Left lung (tissue), 10 donors: Measurements from ENCODE around the gene MED12L. TPM values are rescaled to one million over a fixed set of nuclear protein-coding genes. Genes with fewer than 3 reads are reported as not detected.

Experiments
- ATAC-seq: fragments of 200-7000 bp; cut with Tn5 transposase; one replicate; pipeline ENCODE4 v1.9.1; 2020; ENCODE audit warnings: moderate library complexity
- DNase-seq, 4 donors: peaks; one replicate each; pipeline ENCODE4 v3.0.0-alpha.2; 2013 to 2020
- H3K27ac ChIP-seq, 2 donors: fragments of 200-600 bp; sonication (generic) in 1 of 2; one replicate each; pipeline versions ENCODE4 v1.5.0 to v1.8.0; 2020 to 2021
- H3K27me3 ChIP-seq, 2 donors: fragments of 200-600 bp; sonication (generic) in 1 of 2; one replicate each; pipeline versions ENCODE4 v1.5.0 to v1.8.0; 2020 to 2021
- H3K36me3 ChIP-seq, 2 donors: fragments of 200-600 bp; sonication (generic) in 1 of 2; one replicate each; pipeline versions ENCODE4 v1.5.0 to v1.8.0; 2020 to 2021
- H3K4me1 ChIP-seq, 2 donors: fragments of 200-600 bp; one replicate each; pipeline ENCODE4 v1.8.0; 2021
- H3K4me3 ChIP-seq, 2 donors: fragments of 200-600 bp; sonication (generic) in 1 of 2; one replicate each; pipeline versions ENCODE4 v1.5.0 to v1.8.0; 2020 to 2021; ENCODE audit warnings: mild to moderate bottlenecking in 1 of 2
- H3K9me3 ChIP-seq, 2 donors: fragments of 200-600 bp; sonication (generic) in 1 of 2; one replicate each; pipeline versions ENCODE4 v1.5.0 to v1.8.0; 2020 to 2021
- CTCF ChIP-seq, 2 donors: fragments of 200-600 bp; sonication (generic) in 1 of 2; IDR thresholded peaks; one replicate each; pipeline versions ENCODE4 v1.5.0 to v1.8.0; 2021; ENCODE audit warnings: antibody characterized with exemption in 2 of 2
- intact Hi-C, 2 donors: fragments of 100-400 bp; cut with DNase I; formaldehyde crosslinking; loops; one replicate each; pipeline versions ENCODE4 v1.11.2 to v1.14.2; 2022
- polyA plus RNA-seq, 6 donors: library from polyadenylated mRNA; unstranded; fragments of 120-200 nt; gene quantifications; one replicate each; pipeline ENCODE4 v1.2.1, GENCODE V29; 2013; ENCODE audit not compliant: insufficient read length in 6 of 6
- total RNA-seq, 2 donors: library from RNA; stranded (reverse); fragmentation: NEBNext Ultra II Directional; extraction: Animal tissue kit (Norgen Biotek cat#: 25700); gene quantifications; one replicate each; pipeline ENCODE4 v1.2.1, GENCODE V29; 2021
- donor health status: DM: no; HTN: yes; CAD: no.
- donor health status: DM: no; HTN: no; CAD: no.

MED12L gene
- total and polyA plus RNA-seq, 8 donors = 0.66 to 1.0 (median 0.77) TPM

- intact Hi-C loops = no loop called here
- ATAC-seq = no peak
- H3K4me3 ChIP-seq = no peak overlapping the region
These were observed 234.2 kb downstream of the MED12L start for GRCh38 chr3:151319628-151320027.

GRCh38 chr3:151320131-151320530, 234.7 kb downstream of the MED12L start:
- TF ChIP-seq CTCF (IDR thresholded peaks at IDR 0.05) = no peak

More at GRCh38 chr3:151319628-151320027, 234.2 kb downstream of the MED12L start:
- no peaks in the 10 kb centered on the region for H3K9me3 ChIP-seq
- H3K27ac ChIP-seq = no peak overlapping the region
- no peak for TF ChIP-seq CTCF (IDR thresholded peaks at IDR 0.05)
- no peaks in the 10 kb centered on the region for H3K27me3 ChIP-seq
- H3K4me1 ChIP-seq = peaks cover 0 to 39% of the 10 kb centered on the region in 2 donors
- H3K36me3 ChIP-seq = no peaks in the 10 kb centered on the region
- no peak for DNase-seq

GRCh38 chr3:151321526-151321925, 236.1 kb downstream of the MED12L start:
- H3K27ac ChIP-seq = no peak overlapping the region
- no peaks in the 10 kb centered on the region for H3K27me3 ChIP-seq
- TF ChIP-seq CTCF (IDR thresholded peaks at IDR 0.05) = no peak
- DNase-seq = no peak
- no peak for ATAC-seq
- H3K4me3 ChIP-seq = no peak overlapping the region
- intact Hi-C loops = no loop called here
- no peaks in the 10 kb centered on the region for H3K9me3 ChIP-seq
- H3K4me1 ChIP-seq = peaks cover 0 to 51% of the 10 kb centered on the region in 2 donors
- no peaks in the 10 kb centered on the region for H3K36me3 ChIP-seq

More at GRCh38 chr3:151320131-151320530, 234.7 kb downstream of the MED12L start:
- Histone ChIP-seq H3K9me3 (no peaks in the 10 kb centered on the region), H3K4me1 (peaks cover 0 to 39% of the 10 kb centered on the region in 2 donors), H3K4me3 (no peak overlapping the region), H3K27ac (no peak overlapping the region), H3K27me3 (no peaks in the 10 kb centered on the region), H3K36me3 (no peaks in the 10 kb centered on the region)
- DNase-seq (no peak), ATAC-seq (no peak)
- intact Hi-C loops = no loop called here

GRCh38 chr3:151322511-151322910, 237.0 kb downstream of the MED12L start:
- Histone ChIP-seq H3K36me3 (no peaks in the 10 kb centered on the region), H3K27me3 (no peaks in the 10 kb centered on the region), H3K4me1 (peaks cover 0 to 59% of the 10 kb centered on the region in 2 donors), H3K4me3 (no peak overlapping the region), H3K9me3 (no peaks in the 10 kb centered on the region), H3K27ac (no peak overlapping the region)
- intact Hi-C loops = no loop called here
- ATAC-seq (peak; percentile 18), DNase-seq (no peak)
- TF ChIP-seq CTCF (IDR thresholded peaks at IDR 0.05) = no peak

GRCh38 chr3:151327571-151328198, 242.2 kb downstream of the MED12L start:
- H3K9me3 ChIP-seq = no peaks in the 10 kb centered on the region
- H3K4me1 ChIP-seq = peaks cover 0 to 65% of the 10 kb centered on the region in 2 donors
- no peaks in the 10 kb centered on the region for H3K36me3 ChIP-seq
- peak; percentile 62 to 69 for TF ChIP-seq CTCF (IDR thresholded peaks at IDR 0.05)
- ATAC-seq = peak; percentile 74
- peak overlapping the region in 1 of 2 donors; percentile 40 for H3K4me3 ChIP-seq
- no peaks in the 10 kb centered on the region for H3K27me3 ChIP-seq
- no peak for DNase-seq
- H3K27ac ChIP-seq = peak overlapping the region in 1 of 2 donors; percentile 85
- intact Hi-C loops = no loop called here
